Kidney glomerular epithelial cell (primary cell): ENCODE measurements around the gene ETNK1.
"Not testable (repeated sequence)": the region's sequence is repeated elsewhere in the genome, so short reads cannot be mapped to it uniquely, and the experiment has no call there.

Experiments
- DNase-seq: peaks from one replicate; lab custom pipeline; 2025; lab: John Stamatoyannopoulos, UW

ETNK1 gene

GRCh38 chr12:22687361-22688076, 62.5 kb downstream of the ETNK1 start:
- DNase-seq = peak; percentile 50

GRCh38 chr12:22689876-22690275, 64.9 kb downstream of the ETNK1 start:
- no peak for DNase-seq

GRCh38 chr12:22691319-22691718, 66.3 kb downstream of the ETNK1 start:
- DNase-seq = no peak

GRCh38 chr12:22692467-22692866, 67.5 kb downstream of the ETNK1 start:
- DNase-seq = not testable (repeated sequence)

- DNase-seq = no peak
Observed at GRCh38 chr12:22692964-22693555, 68.1 kb downstream of the ETNK1 start.

GRCh38 chr12:22698576-22698975, 73.6 kb downstream of the ETNK1 start:
- DNase-seq = no peak

- not testable (repeated sequence) for DNase-seq
Observed at GRCh38 chr12:22699705-22700104, 74.7 kb downstream of the ETNK1 start.

GRCh38 chr12:22700106-22700505, 75.1 kb downstream of the ETNK1 start:
- peak; percentile 94 for DNase-seq

GRCh38 chr12:22701216-22701809, 76.3 kb downstream of the ETNK1 start:
- not testable (repeated sequence) for DNase-seq

- no peak for DNase-seq
Observed at GRCh38 chr12:22702690-22703089, 77.7 kb downstream of the ETNK1 start.

GRCh38 chr12:22709292-22709691, 84.3 kb downstream of the ETNK1 start:
- DNase-seq = peak; percentile 59

- DNase-seq = no peak
Observed at GRCh38 chr12:22712083-22712482, 87.1 kb downstream of the ETNK1 start.

GRCh38 chr12:22715254-22715653, 90.3 kb downstream of the ETNK1 start:
- DNase-seq = no peak

GRCh38 chr12:22719745-22720144, 94.8 kb downstream of the ETNK1 start:
- DNase-seq = no peak

GRCh38 chr12:22722081-22722480, 97.1 kb downstream of the ETNK1 start:
- no peak for DNase-seq

GRCh38 chr12:22722779-22723178, 97.8 kb downstream of the ETNK1 start:
- no peak for DNase-seq

GRCh38 chr12:22728987-22729386, 104.0 kb downstream of the ETNK1 start:
- DNase-seq = peak; percentile 49

- DNase-seq = peak; percentile 43
Observed at GRCh38 chr12:22729431-22729956, 104.5 kb downstream of the ETNK1 start.

- peak; percentile 91 for DNase-seq
Observed at GRCh38 chr12:22729957-22730443, 105.0 kb downstream of the ETNK1 start.

GRCh38 chr12:22731236-22731635, 106.3 kb downstream of the ETNK1 start:
- DNase-seq = peak; percentile 46

GRCh38 chr12:22733756-22734155, 108.8 kb downstream of the ETNK1 start:
- no peak for DNase-seq

- DNase-seq = peak; percentile 48
Observed at GRCh38 chr12:22738945-22739344, 114.0 kb downstream of the ETNK1 start.
